Measurements from ENCODE around the gene MED17.
"Not testable (repeated sequence)": the region's sequence is repeated elsewhere in the genome, so short reads cannot be mapped to it uniquely, and the experiment has no call there.

MED17 gene

DNA sequence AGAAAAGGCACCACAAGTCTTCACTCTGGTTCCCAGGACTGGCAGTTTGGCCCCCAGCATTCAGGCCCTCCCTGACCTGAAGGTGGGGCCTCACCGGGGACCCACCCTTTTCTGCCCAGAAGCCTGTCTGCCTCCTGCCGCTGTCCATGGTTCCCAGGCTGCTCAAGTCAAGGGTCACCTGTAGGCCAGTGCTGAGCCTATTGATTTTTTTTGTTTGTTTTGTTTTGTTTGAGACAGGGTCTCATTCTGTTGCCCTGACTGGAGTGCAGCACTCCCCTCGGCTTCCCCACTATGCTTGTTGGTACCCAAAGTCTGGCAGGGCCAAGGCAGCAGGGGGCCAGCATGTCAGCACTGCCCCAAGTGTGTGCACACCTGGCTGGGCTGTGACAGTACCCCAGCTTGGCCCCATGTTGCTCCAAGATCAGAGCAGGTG lies 11.0 kb upstream of the MED17 start:
- Histone ChIP-seq H4K5ac (ENCODE audit: low read length) (no peak overlapping the region), H4K8ac (ENCODE audit: low read depth, low read length) (no peak overlapping the region), H3K18ac (ENCODE audit: low read length) (no peak overlapping the region), H2BK5ac (ENCODE audit: low read length) (no peak overlapping the region), H3K36me3 (ENCODE audit: control insufficient read depth, insufficient read depth, low read length) (no peaks in the 10 kb centered on the region), H3K27ac (ENCODE audit: low read depth, low read length) (no peak overlapping the region), H3K27me3 (ENCODE audit: insufficient read depth, low read length, poor library complexity) (no peaks in the 10 kb centered on the region), H2BK15ac (replicated peaks; ENCODE audit: low read depth) (no peak overlapping the region), H3K79me1 (ENCODE audit: low read length) (no peaks in the 10 kb centered on the region), H2BK120ac (ENCODE audit: low read depth, low read length) (no peak overlapping the region), H3K4me3 (ENCODE audit: low read length) (no peak overlapping the region), H3K4ac (ENCODE audit: low read depth, low read length) (no peak overlapping the region), H3K79me2 (ENCODE audit: control insufficient read depth, insufficient read depth, low read length) (no peaks in the 10 kb centered on the region), H3K9ac (ENCODE audit: low read length) (no peak overlapping the region), H3K4me2 (ENCODE audit: low read length) (no peak overlapping the region), H3K56ac (ENCODE audit: low read length) (no peak overlapping the region), H2AK5ac (ENCODE audit: low read length) (no peak overlapping the region), H3K23ac (ENCODE audit: low read length) (no peak overlapping the region), H3K4me1 (ENCODE audit: control insufficient read depth, low read depth, low read length) (peaks cover 4% of the 10 kb centered on the region)
- no CpG with 5 or more reads among the region's 3 CpGs for WGBS (ENCODE audit: extremely low coverage, insufficient coverage, low lambda C conversion rate)
- peak; percentile 53 for DNase-seq

- H2BK120ac ChIP-seq (ENCODE audit: low read depth, low read length): no peak overlapping the region
- no peak overlapping the region for H3K4me2 ChIP-seq (ENCODE audit: low read length)
- H2BK15ac ChIP-seq (replicated peaks; ENCODE audit: low read depth): no peak overlapping the region
- H3K36me3 ChIP-seq (ENCODE audit: control insufficient read depth, insufficient read depth, low read length): no peaks in the 10 kb centered on the region
- no peak overlapping the region for H3K18ac ChIP-seq (ENCODE audit: low read length)
- WGBS (ENCODE audit: extremely low coverage, insufficient coverage, low lambda C conversion rate): no CpG with 5 or more reads among the region's 10 CpGs
- H2AK5ac ChIP-seq (ENCODE audit: low read length): no peak overlapping the region
- H3K56ac ChIP-seq (ENCODE audit: low read length): no peak overlapping the region
- H3K4me3 ChIP-seq (ENCODE audit: low read length): no peak overlapping the region
- no peak overlapping the region for H2BK5ac ChIP-seq (ENCODE audit: low read length)
- H3K9ac ChIP-seq (ENCODE audit: low read length): no peak overlapping the region
- DNase-seq: no peak
- no peak overlapping the region for H3K27ac ChIP-seq (ENCODE audit: low read depth, low read length)
- no peak overlapping the region for H3K23ac ChIP-seq (ENCODE audit: low read length)
- peaks cover 4% of the 10 kb centered on the region for H3K4me1 ChIP-seq (ENCODE audit: control insufficient read depth, low read depth, low read length)
- H3K27me3 ChIP-seq (ENCODE audit: insufficient read depth, low read length, poor library complexity): no peaks in the 10 kb centered on the region
- no peak overlapping the region for H4K8ac ChIP-seq (ENCODE audit: low read depth, low read length)
- H3K79me1 ChIP-seq (ENCODE audit: low read length): no peaks in the 10 kb centered on the region
- no peak overlapping the region for H4K5ac ChIP-seq (ENCODE audit: low read length)
- H3K79me2 ChIP-seq (ENCODE audit: control insufficient read depth, insufficient read depth, low read length): no peaks in the 10 kb centered on the region
- H3K4ac ChIP-seq (ENCODE audit: low read depth, low read length): no peak overlapping the region
Observed at GRCh38 chr11:93773601-93774200, 10.4 kb upstream of the MED17 start.

- DNase-seq: not testable (repeated sequence)
- no CpG with 5 or more reads among the region's 3 CpGs for WGBS (ENCODE audit: extremely low coverage, insufficient coverage, low lambda C conversion rate)
Observed at GRCh38 chr11:93774560-93774959, 9.5 kb upstream of the MED17 start.

DNA sequence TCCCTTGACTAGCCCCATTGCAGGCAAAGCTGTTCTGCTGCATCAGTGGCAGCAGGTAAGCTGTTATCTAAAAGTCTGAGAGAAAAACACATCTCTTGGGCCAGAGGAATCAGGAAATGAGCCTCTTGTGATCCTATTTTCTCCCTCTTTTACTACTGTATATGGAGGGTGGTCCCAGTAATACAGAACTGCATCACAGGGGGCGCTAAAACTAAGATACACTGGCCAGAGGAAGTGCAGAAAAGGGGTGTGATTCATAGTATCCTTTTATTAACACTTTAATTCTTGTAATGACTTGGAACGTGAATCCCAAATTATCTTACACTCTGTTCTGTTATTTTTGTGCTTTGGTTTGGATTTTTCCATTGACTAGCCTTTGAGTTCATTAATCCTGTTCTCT lies 8.8 kb upstream of the MED17 start:
- Histone ChIP-seq H3K4me3 (ENCODE audit: low read length) (no peak overlapping the region), H3K9ac (ENCODE audit: low read length) (no peak overlapping the region), H3K79me1 (ENCODE audit: low read length) (no peaks in the 10 kb centered on the region), H3K23ac (ENCODE audit: low read length) (no peak overlapping the region), H2BK120ac (ENCODE audit: low read depth, low read length) (no peak overlapping the region), H3K18ac (ENCODE audit: low read length) (no peak overlapping the region), H2BK5ac (ENCODE audit: low read length) (no peak overlapping the region), H4K5ac (ENCODE audit: low read length) (no peak overlapping the region), H3K56ac (ENCODE audit: low read length) (no peak overlapping the region), H3K36me3 (ENCODE audit: control insufficient read depth, insufficient read depth, low read length) (no peaks in the 10 kb centered on the region), H3K79me2 (ENCODE audit: control insufficient read depth, insufficient read depth, low read length) (no peaks in the 10 kb centered on the region), H2BK15ac (replicated peaks; ENCODE audit: low read depth) (no peak overlapping the region), H2AK5ac (ENCODE audit: low read length) (no peak overlapping the region), H3K4me2 (ENCODE audit: low read length) (no peak overlapping the region), H3K4ac (ENCODE audit: low read depth, low read length) (no peak overlapping the region), H3K4me1 (ENCODE audit: control insufficient read depth, low read depth, low read length) (peaks cover 4% of the 10 kb centered on the region), H3K27me3 (ENCODE audit: insufficient read depth, low read length, poor library complexity) (no peaks in the 10 kb centered on the region), H4K8ac (ENCODE audit: low read depth, low read length) (no peak overlapping the region), H3K27ac (ENCODE audit: low read depth, low read length) (no peak overlapping the region)
- no CpG with 5 or more reads among the region's 2 CpGs for WGBS (ENCODE audit: extremely low coverage, insufficient coverage, low lambda C conversion rate)
- DNase-seq: peak; percentile 59

More at GRCh38 chr11:93774560-93774959, 9.5 kb upstream of the MED17 start:
- H3K23ac ChIP-seq (ENCODE audit: low read length); H3K4me3 ChIP-seq (ENCODE audit: low read length); H4K5ac ChIP-seq (ENCODE audit: low read length); H3K56ac ChIP-seq (ENCODE audit: low read length); H2AK5ac ChIP-seq (ENCODE audit: low read length); H3K79me1 ChIP-seq (ENCODE audit: low read length); H3K79me2 ChIP-seq (ENCODE audit: control insufficient read depth, insufficient read depth, low read length); H3K27me3 ChIP-seq (ENCODE audit: insufficient read depth, low read length, poor library complexity); H3K9ac ChIP-seq (ENCODE audit: low read length); H2BK15ac ChIP-seq (replicated peaks; ENCODE audit: low read depth); H4K8ac ChIP-seq (ENCODE audit: low read depth, low read length); H3K36me3 ChIP-seq (ENCODE audit: control insufficient read depth, insufficient read depth, low read length); H2BK120ac ChIP-seq (ENCODE audit: low read depth, low read length); H3K27ac ChIP-seq (ENCODE audit: low read depth, low read length); H3K4me1 ChIP-seq (ENCODE audit: control insufficient read depth, low read depth, low read length); H3K4me2 ChIP-seq (ENCODE audit: low read length); H2BK5ac ChIP-seq (ENCODE audit: low read length); H3K18ac ChIP-seq (ENCODE audit: low read length); H3K4ac ChIP-seq (ENCODE audit: low read depth, low read length): not testable (repeated sequence)

- Histone ChIP-seq H2BK120ac (ENCODE audit: low read depth, low read length) (no peak overlapping the region), H3K79me1 (ENCODE audit: low read length) (peaks cover 1% of the 10 kb centered on the region), H3K4me1 (ENCODE audit: control insufficient read depth, low read depth, low read length) (no peaks in the 10 kb centered on the region), H3K4me2 (ENCODE audit: low read length) (no peak overlapping the region), H3K56ac (ENCODE audit: low read length) (peak overlapping the region; percentile 62), H3K27ac (ENCODE audit: low read depth, low read length) (no peak overlapping the region), H3K23ac (ENCODE audit: low read length) (no peak overlapping the region), H2AK5ac (ENCODE audit: low read length) (no peak overlapping the region), H3K79me2 (ENCODE audit: control insufficient read depth, insufficient read depth, low read length) (peaks cover 36% of the 10 kb centered on the region), H4K5ac (ENCODE audit: low read length) (no peak overlapping the region), H3K9ac (ENCODE audit: low read length) (peak overlapping the region; percentile 90), H3K4ac (ENCODE audit: low read depth, low read length) (no peak overlapping the region), H3K36me3 (ENCODE audit: control insufficient read depth, insufficient read depth, low read length) (no peaks in the 10 kb centered on the region), H3K18ac (ENCODE audit: low read length) (no peak overlapping the region), H3K4me3 (ENCODE audit: low read length) (no peak overlapping the region), H3K27me3 (ENCODE audit: insufficient read depth, low read length, poor library complexity) (no peaks in the 10 kb centered on the region), H2BK15ac (replicated peaks; ENCODE audit: low read depth) (no peak overlapping the region), H4K8ac (ENCODE audit: low read depth, low read length) (no peak overlapping the region), H2BK5ac (ENCODE audit: low read length) (no peak overlapping the region)
- WGBS (ENCODE audit: extremely low coverage, insufficient coverage, low lambda C conversion rate): no CpG with 5 or more reads among the region's 7 CpGs
- DNase-seq: no peak
Observed at GRCh38 chr11:93783362-93783761, 720 bp upstream of the MED17 start.

- Histone ChIP-seq H3K27ac (ENCODE audit: low read depth, low read length) (no peak overlapping the region), H2BK5ac (ENCODE audit: low read length) (no peak overlapping the region)
Observed at GRCh38 chr11:93783765-93784144, 327 bp upstream of the MED17 start.

More at GRCh38 chr11:93783765-93784144, 327 bp upstream of the MED17 start:
- H3K79me1 ChIP-seq (ENCODE audit: low read length): peaks cover 1% of the 10 kb centered on the region
- peak overlapping the region; percentile 30 for H3K4me2 ChIP-seq (ENCODE audit: low read length)
- no peak overlapping the region for H4K5ac ChIP-seq (ENCODE audit: low read length)
- H3K56ac ChIP-seq (ENCODE audit: low read length): peak overlapping the region; percentile 83
- H3K36me3 ChIP-seq (ENCODE audit: control insufficient read depth, insufficient read depth, low read length): no peaks in the 10 kb centered on the region
- H2AK5ac ChIP-seq (ENCODE audit: low read length): no peak overlapping the region
- no peak for DNase-seq
- no peaks in the 10 kb centered on the region for H3K4me1 ChIP-seq (ENCODE audit: control insufficient read depth, low read depth, low read length)
- no peak overlapping the region for H2BK15ac ChIP-seq (replicated peaks; ENCODE audit: low read depth)
- H3K4me3 ChIP-seq (ENCODE audit: low read length): peak overlapping the region; percentile 73
- H3K23ac ChIP-seq (ENCODE audit: low read length): no peak overlapping the region
- no CpG with 5 or more reads among the region's 10 CpGs for WGBS (ENCODE audit: extremely low coverage, insufficient coverage, low lambda C conversion rate)
- H3K18ac ChIP-seq (ENCODE audit: low read length): no peak overlapping the region
- peaks cover 38% of the 10 kb centered on the region for H3K79me2 ChIP-seq (ENCODE audit: control insufficient read depth, insufficient read depth, low read length)
- no peak overlapping the region for H2BK120ac ChIP-seq (ENCODE audit: low read depth, low read length)
- peak overlapping the region; percentile 90 for H3K9ac ChIP-seq (ENCODE audit: low read length)
- no peaks in the 10 kb centered on the region for H3K27me3 ChIP-seq (ENCODE audit: insufficient read depth, low read length, poor library complexity)
- no peak overlapping the region for H3K4ac ChIP-seq (ENCODE audit: low read depth, low read length)
- peak overlapping the region; percentile 96 for H4K8ac ChIP-seq (ENCODE audit: low read depth, low read length)

All from mesendoderm (in vitro differentiated cells).